ENCODE data around the gene SHOC2. TPM values are rescaled to one million over a fixed set of nuclear protein-coding genes. Genes with fewer than 3 reads are reported as not detected.

Gene SHOC2
- total and polyA plus RNA-seq, 9 of the 15 experiments (the other 6 are each of a cell fraction or from before 2014, with no cell fraction given), result 9.2 to 17.5 (median 14.9) TPM

- no peak for TF ChIP-seq MCM3 (IDR thresholded peaks at IDR 0.05)
- TF ChIP-seq PHF8 (IDR thresholded peaks at IDR 0.05; ENCODE audit: borderline replicate concordance, low read length), result peak; percentile 61; the same call in 1 of the 2 replicates
- no peak for TF ChIP-seq HMGN3 (IDR thresholded peaks at IDR 0.05; ENCODE audit: borderline replicate concordance, extremely low read depth, insufficient read length, low read depth, low read length)
- TF ChIP-seq EZH2 (IDR thresholded peaks at IDR 0.05; ENCODE audit: borderline replicate concordance, low read depth, low read length), result no peak
- no peak for TF ChIP-seq PHF20 (IDR thresholded peaks at IDR 0.05; ENCODE audit: partially characterized antibody)
- no peak for TF ChIP-seq NR2C2 (CRISPR knock-in tag; IDR thresholded peaks at IDR 0.05)
- TF ChIP-seq NR2C2 (tag; IDR thresholded peaks at IDR 0.05), result no peak
- 0 out of 4 replicates have a peak, but pooled peaks of 1 of the 2 experiments have one; percentile 32 for TF ChIP-seq FOXA3 (CRISPR knock-in tag; conservative IDR thresholded peaks at IDR 0.05 in 1 of 2, IDR thresholded peaks at IDR 0.05 in 1 of 2)
- TF ChIP-seq NCOA6 (IDR thresholded peaks at IDR 0.05), result no peak
- peak; percentile 64 for TF ChIP-seq CREM (IDR thresholded peaks at IDR 0.05; ENCODE audit: low read depth)
- TF ChIP-seq YY1 (IDR thresholded peaks at IDR 0.05; ENCODE audit: borderline replicate concordance in 1 of 3, control insufficient read depth in 1 of 3, extremely low read depth in 1 of 3, insufficient read depth in 3 of 3, insufficient read length in 1 of 3, insufficient replicate concordance in 2 of 3, low read depth in 1 of 3, low read length in 2 of 3), result peak in 2 of 3 experiments; percentile 3 to 8
- TF ChIP-seq FOSL1 (tag; conservative IDR thresholded peaks at IDR 0.05), result 0 out of 2 replicates have a peak, but pooled peaks have one; percentile 28
- no peak for TF ChIP-seq ZNF311 (CRISPR knock-in tag; IDR thresholded peaks at IDR 0.05)
- TF ChIP-seq CBX2 (IDR thresholded peaks at IDR 0.05; ENCODE audit: insufficient read depth, low read length, poor library complexity, severe bottlenecking), result no peak
- peak; percentile 48 for TF ChIP-seq MGA (IDR thresholded peaks at IDR 0.05)
- peak; percentile 68 for TF ChIP-seq EP400 (IDR thresholded peaks at IDR 0.05)
Measured at GRCh38 chr10:110871298-110872084, 47.9 kb upstream of the SHOC2 start, which contains the start of gene PDCD4 (continued).

Measured in K562 (cell line).